GM06990 (cell line): ENCODE measurements around the gene TIMP1.

ENCODE experiments used
- DNase-seq: peaks from one replicate; pipeline ENCODE4 v3.0.0-alpha.2; 2011; ENCODE audit not compliant: insufficient read length; ENCODE audit errors: extremely low read depth
- H3K27me3 ChIP-seq: replicated peaks from 2 replicates; pipeline ENCODE4 v1.6.0; 2011; ENCODE audit warnings: low read length; ENCODE audit not compliant: control insufficient read depth, insufficient read depth
- H3K36me3 ChIP-seq: 2 replicates; pipeline ENCODE4 v1.5.1; 2011; ENCODE audit warnings: low read length; ENCODE audit not compliant: control insufficient read depth, insufficient read depth
- H3K4me3 ChIP-seq: replicated peaks from 2 replicates; pipeline ENCODE4 v1.5.1; 2011; ENCODE audit warnings: low read depth, mild to moderate bottlenecking, control low read depth, low read length
- CTCF ChIP-seq: IDR thresholded peaks from 2 replicates; pipeline ENCODE4 v1.5.1; 2011; ENCODE audit warnings: low read length, control low read depth, mild to moderate bottlenecking, inconsistent platforms; ENCODE audit not compliant: insufficient read depth, poor library complexity, severe bottlenecking

TIMP1 gene

GRCh38 chrX:47574547-47575301 lies 7.5 kb upstream of the TIMP1 start:
- H3K27me3 ChIP-seq = no peaks in the 10 kb centered on the region
- DNase-seq = no peak
- peaks cover 1% of the 10 kb centered on the region; the same call in 1 of the 2 replicates for H3K36me3 ChIP-seq
- no peak overlapping the region for H3K4me3 ChIP-seq
- no peak for TF ChIP-seq CTCF

GRCh38 chrX:47576021-47576898 lies 6.0 kb upstream of the TIMP1 start:
- TF ChIP-seq CTCF = no peak
- Histone ChIP-seq H3K4me3 (no peak overlapping the region), H3K27me3 (no peaks in the 10 kb centered on the region), H3K36me3 (0 out of 2 replicates have a peak, but pooled peaks cover 1% of the 10 kb centered on the region)
- no peak for DNase-seq

GRCh38 chrX:47577424-47577823 lies 4.8 kb upstream of the TIMP1 start:
- DNase-seq = no peak
- H3K27me3 ChIP-seq = no peaks in the 10 kb centered on the region
- H3K36me3 ChIP-seq = no peaks in the 10 kb centered on the region
- TF ChIP-seq CTCF = no peak
- H3K4me3 ChIP-seq = no peak overlapping the region

GRCh38 chrX:47577901-47578300 lies 4.3 kb upstream of the TIMP1 start:
- DNase-seq = no peak
- Histone ChIP-seq H3K27me3 (no peaks in the 10 kb centered on the region), H3K36me3 (no peaks in the 10 kb centered on the region), H3K4me3 (no peak overlapping the region)
- no peak for TF ChIP-seq CTCF

- no peak for DNase-seq
- no peak for TF ChIP-seq CTCF
- Histone ChIP-seq H3K27me3 (no peaks in the 10 kb centered on the region), H3K4me3 (no peak overlapping the region), H3K36me3 (no peaks in the 10 kb centered on the region)
These were observed 3.5 kb upstream of the TIMP1 start for GRCh38 chrX:47578692-47579091.
